Muscle layer of colon (tissue), 2 donors: ENCODE data around the gene KIF1B.

Experiments used
- H3K27ac ChIP-seq: one replicate; pipeline ENCODE4 v1.7.0; 2013; ENCODE audit warnings: low read depth, mild to moderate bottlenecking, low read length, moderate library complexity
- H3K27me3 ChIP-seq, 2 donors: one replicate each; pipeline ENCODE4 v1.7.0; 2013; ENCODE audit warnings: low read length in 2 of 2, mild to moderate bottlenecking in 2 of 2; ENCODE audit not compliant: insufficient read depth in 2 of 2, control insufficient read depth in 1 of 2
- H3K36me3 ChIP-seq: one replicate; pipeline ENCODE4 v1.7.0; 2013; ENCODE audit warnings: mild to moderate bottlenecking, low read length; ENCODE audit not compliant: insufficient read depth
- H3K4me1 ChIP-seq: one replicate; pipeline ENCODE4 v1.7.0; 2013; ENCODE audit warnings: mild to moderate bottlenecking, low read length; ENCODE audit not compliant: insufficient read depth
- H3K4me3 ChIP-seq, 2 donors: one replicate each; pipeline ENCODE4 v1.7.0; 2013; ENCODE audit warnings: low read length in 2 of 2, low read depth in 1 of 2, mild to moderate bottlenecking in 1 of 2, moderate library complexity in 1 of 2
- H3K9ac ChIP-seq: one replicate; pipeline ENCODE4 v1.7.0; 2013; ENCODE audit warnings: low read length
- H3K9me3 ChIP-seq: one replicate; pipeline ENCODE4 v1.7.0; 2013; ENCODE audit warnings: mild to moderate bottlenecking, low read length
- donor health status: abdominal sarcoma.
- donor health status: Adenocarcinoma of cecum.

KIF1B gene

GRCh38 chr1:10179406-10180091 lies 30.8 kb upstream of the KIF1B start:
- Histone ChIP-seq H3K9me3 (no peaks in the 10 kb centered on the region), H3K9ac (no peak overlapping the region)

GRCh38 chr1:10181154-10181553 lies 29.2 kb upstream of the KIF1B start:
- H3K9me3 ChIP-seq: no peaks in the 10 kb centered on the region
- H3K4me1 ChIP-seq: no peaks in the 10 kb centered on the region
- no peak overlapping the region for H3K27ac ChIP-seq
- H3K9ac ChIP-seq: no peak overlapping the region
- no peak overlapping the region for H3K4me3 ChIP-seq
- peaks cover 28% of the 10 kb centered on the region for H3K36me3 ChIP-seq
- H3K27me3 ChIP-seq: no peaks in the 10 kb centered on the region

More at GRCh38 chr1:10179406-10180091, 30.8 kb upstream of the KIF1B start:
- Histone ChIP-seq H3K4me3 (no peak overlapping the region), H3K36me3 (peaks cover 30% of the 10 kb centered on the region), H3K27me3 (no peaks in the 10 kb centered on the region), H3K27ac (no peak overlapping the region), H3K4me1 (no peaks in the 10 kb centered on the region)

GRCh38 chr1:10185759-10186158 lies 24.6 kb upstream of the KIF1B start:
- Histone ChIP-seq H3K4me1 (no peaks in the 10 kb centered on the region), H3K27me3 (no peaks in the 10 kb centered on the region)

GRCh38 chr1:10186331-10187025 lies 23.9 kb upstream of the KIF1B start:
- Histone ChIP-seq H3K27me3 (no peaks in the 10 kb centered on the region), H3K27ac (no peak overlapping the region), H3K9me3 (no peaks in the 10 kb centered on the region), H3K9ac (no peak overlapping the region), H3K4me1 (no peaks in the 10 kb centered on the region), H3K36me3 (no peaks in the 10 kb centered on the region), H3K4me3 (no peak overlapping the region)

More at GRCh38 chr1:10185759-10186158, 24.6 kb upstream of the KIF1B start:
- no peak overlapping the region for H3K27ac ChIP-seq
- H3K36me3 ChIP-seq: peaks cover 3% of the 10 kb centered on the region
- no peak overlapping the region for H3K9ac ChIP-seq
- H3K4me3 ChIP-seq: no peak overlapping the region
- no peaks in the 10 kb centered on the region for H3K9me3 ChIP-seq

GRCh38 chr1:10187026-10187334 lies 23.4 kb upstream of the KIF1B start:
- H3K4me1 ChIP-seq: no peaks in the 10 kb centered on the region
- no peaks in the 10 kb centered on the region for H3K36me3 ChIP-seq
- H3K27me3 ChIP-seq: no peaks in the 10 kb centered on the region
- no peak overlapping the region for H3K4me3 ChIP-seq
- no peak overlapping the region for H3K9ac ChIP-seq
- H3K27ac ChIP-seq: no peak overlapping the region
- H3K9me3 ChIP-seq: no peaks in the 10 kb centered on the region

- Histone ChIP-seq H3K9ac (no peak overlapping the region), H3K4me3 (no peak overlapping the region), H3K4me1 (no peaks in the 10 kb centered on the region), H3K27me3 (no peaks in the 10 kb centered on the region), H3K9me3 (no peaks in the 10 kb centered on the region), H3K36me3 (no peaks in the 10 kb centered on the region), H3K27ac (no peak overlapping the region)
Observed at GRCh38 chr1:10188133-10188650, 22.2 kb upstream of the KIF1B start.

GRCh38 chr1:10189659-10190058 lies 20.7 kb upstream of the KIF1B start:
- Histone ChIP-seq H3K27ac (no peak overlapping the region), H3K4me1 (peaks cover 3% of the 10 kb centered on the region), H3K27me3 (no peaks in the 10 kb centered on the region), H3K9me3 (no peaks in the 10 kb centered on the region), H3K4me3 (no peak overlapping the region), H3K36me3 (no peaks in the 10 kb centered on the region), H3K9ac (no peak overlapping the region)

GRCh38 chr1:10192263-10192662 lies 18.1 kb upstream of the KIF1B start:
- Histone ChIP-seq H3K4me3 (no peak overlapping the region), H3K9ac (no peak overlapping the region), H3K4me1 (peaks cover 3% of the 10 kb centered on the region), H3K9me3 (no peaks in the 10 kb centered on the region), H3K27ac (no peak overlapping the region), H3K36me3 (no peaks in the 10 kb centered on the region), H3K27me3 (no peaks in the 10 kb centered on the region)

- Histone ChIP-seq H3K27me3 (no peaks in the 10 kb centered on the region), H3K4me1 (peaks cover 3% of the 10 kb centered on the region), H3K9ac (no peak overlapping the region), H3K9me3 (no peaks in the 10 kb centered on the region), H3K36me3 (no peaks in the 10 kb centered on the region), H3K4me3 (no peak overlapping the region), H3K27ac (no peak overlapping the region)
Observed at GRCh38 chr1:10193288-10193687, 17.1 kb upstream of the KIF1B start.

GRCh38 chr1:10195570-10195969 lies 14.8 kb upstream of the KIF1B start:
- Histone ChIP-seq H3K4me3 (no peak overlapping the region), H3K27me3 (no peaks in the 10 kb centered on the region), H3K9me3 (no peaks in the 10 kb centered on the region), H3K36me3 (no peaks in the 10 kb centered on the region), H3K27ac (no peak overlapping the region), H3K4me1 (peaks cover 3% of the 10 kb centered on the region), H3K9ac (no peak overlapping the region)

- Histone ChIP-seq H3K36me3 (no peaks in the 10 kb centered on the region), H3K9ac (no peak overlapping the region), H3K4me1 (peaks cover 3% of the 10 kb centered on the region), H3K4me3 (no peak overlapping the region), H3K27me3 (no peaks in the 10 kb centered on the region), H3K27ac (no peak overlapping the region), H3K9me3 (no peaks in the 10 kb centered on the region)
Observed at GRCh38 chr1:10196976-10197375, 13.4 kb upstream of the KIF1B start.

- H3K27ac ChIP-seq: no peak overlapping the region
- H3K36me3 ChIP-seq: no peaks in the 10 kb centered on the region
- no peaks in the 10 kb centered on the region for H3K27me3 ChIP-seq
- H3K4me1 ChIP-seq: no peaks in the 10 kb centered on the region
- H3K4me3 ChIP-seq: no peak overlapping the region
- no peaks in the 10 kb centered on the region for H3K9me3 ChIP-seq
- H3K9ac ChIP-seq: no peak overlapping the region
Observed at GRCh38 chr1:10200620-10201019, 9.8 kb upstream of the KIF1B start.
